Measurements from ENCODE around the gene EYS. TPM values are rescaled to one million over a fixed set of nuclear protein-coding genes. Genes with fewer than 3 reads are reported as not detected.

Gene EYS
- total and polyA plus RNA-seq, 3 experiments from 2014 or later: not detected

DNA sequence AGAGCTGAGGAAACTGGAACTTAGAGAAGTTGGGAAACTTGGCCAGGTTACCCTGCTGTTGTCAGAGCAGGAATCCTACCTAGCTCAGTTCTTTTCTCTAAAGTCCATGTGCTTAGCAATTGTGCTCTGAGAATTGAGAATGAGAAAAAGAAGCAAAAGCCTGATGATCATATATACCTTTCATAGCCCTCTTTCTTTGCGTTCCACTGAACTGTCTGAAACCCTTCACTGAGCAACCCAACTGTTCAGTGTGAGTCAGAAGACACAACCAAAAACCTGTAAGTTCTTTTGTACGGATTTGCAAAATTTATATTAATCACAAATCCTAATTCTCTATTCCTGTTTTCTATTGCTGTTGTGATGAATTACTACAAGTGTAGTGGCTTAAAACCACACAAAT, 1990.9 kb downstream of the EYS start:
- no peaks in the 10 kb centered on the region for H3K4me1 Mint-ChIP-seq
- no peaks in the 10 kb centered on the region for H3K27me3 Mint-ChIP-seq
- ChIA-PET POLR2A (no interaction called here), CTCF (no interaction called here)
- no peak overlapping the region for H3K27ac ChIP-seq (ENCODE audit: low read depth, low read length)
- peaks cover 13% of the 10 kb centered on the region for H3K36me3 ChIP-seq (ENCODE audit: insufficient read depth, low read length)
- H3K4me3 Mint-ChIP-seq: no peak overlapping the region
- peak overlapping the region in 1 of 8 donors; percentile 7 for H3K27ac Mint-ChIP-seq
- no peak overlapping the region for H3K4me3 ChIP-seq (ENCODE audit: low read length)
- no peaks in the 10 kb centered on the region for H3K9me3 ChIP-seq (ENCODE audit: low read length)
- H3K9me3 Mint-ChIP-seq: no peaks in the 10 kb centered on the region
- H3K4me1 ChIP-seq (ENCODE audit: insufficient read depth, low read length): no peaks in the 10 kb centered on the region
- H3K36me3 Mint-ChIP-seq: peaks cover 23 to 36% (median 26%) of the 10 kb centered on the region in 3 donors
- no peak for DNase-seq
- H3K27me3 ChIP-seq (ENCODE audit: insufficient read depth, low read length, poor library complexity, severe bottlenecking): no peaks in the 10 kb centered on the region

- ChIA-PET POLR2A (no interaction called here), CTCF (interaction anchor here (1.2 kb wide), 1 partner anchor 116 kb away, joined by 4 read pairs; no protein-coding TSS in a partner anchor)
- no peaks in the 10 kb centered on the region for H3K4me1 Mint-ChIP-seq
- no peak overlapping the region for H3K4me3 Mint-ChIP-seq
- peaks cover 26 to 53% (median 40%) of the 10 kb centered on the region in 3 donors for H3K36me3 Mint-ChIP-seq
- H3K9me3 Mint-ChIP-seq: no peaks in the 10 kb centered on the region
- Histone ChIP-seq H3K27me3 (ENCODE audit: insufficient read depth, low read length, poor library complexity, severe bottlenecking) (no peaks in the 10 kb centered on the region), H3K36me3 (ENCODE audit: insufficient read depth, low read length) (peaks cover 30% of the 10 kb centered on the region), H3K9me3 (ENCODE audit: low read length) (no peaks in the 10 kb centered on the region), H3K27ac (ENCODE audit: low read depth, low read length) (no peak overlapping the region), H3K4me1 (ENCODE audit: insufficient read depth, low read length) (no peaks in the 10 kb centered on the region), H3K4me3 (ENCODE audit: low read length) (no peak overlapping the region)
- H3K27ac Mint-ChIP-seq: no peak overlapping the region
- DNase-seq: no peak
- no peaks in the 10 kb centered on the region for H3K27me3 Mint-ChIP-seq
These were observed 1992.9 kb downstream of the EYS start for GRCh38 chr6:63714091-63714490.

GRCh38 chr6:63713332-63713731, 1993.7 kb downstream of the EYS start:
- Mint-ChIP-seq H3K36me3 (peaks cover 26 to 58% (median 43%) of the 10 kb centered on the region in 3 donors), H3K9me3 (no peaks in the 10 kb centered on the region), H3K4me1 (no peaks in the 10 kb centered on the region), H3K27me3 (no peaks in the 10 kb centered on the region), H3K4me3 (no peak overlapping the region), H3K27ac (peak overlapping the region in 3 of 8 donors; percentile 4 to 69 (median 48))
- H3K4me3 ChIP-seq (ENCODE audit: low read length): no peak overlapping the region
- H3K4me1 ChIP-seq (ENCODE audit: insufficient read depth, low read length): no peaks in the 10 kb centered on the region
- CTCF ChIA-PET: no interaction called here
- H3K36me3 ChIP-seq (ENCODE audit: insufficient read depth, low read length): peaks cover 33% of the 10 kb centered on the region
- POLR2A ChIA-PET: no interaction called here
- no peaks in the 10 kb centered on the region for H3K9me3 ChIP-seq (ENCODE audit: low read length)
- H3K27me3 ChIP-seq (ENCODE audit: insufficient read depth, low read length, poor library complexity, severe bottlenecking): no peaks in the 10 kb centered on the region
- no peak for DNase-seq
- H3K27ac ChIP-seq (ENCODE audit: low read depth, low read length): no peak overlapping the region

DNA sequence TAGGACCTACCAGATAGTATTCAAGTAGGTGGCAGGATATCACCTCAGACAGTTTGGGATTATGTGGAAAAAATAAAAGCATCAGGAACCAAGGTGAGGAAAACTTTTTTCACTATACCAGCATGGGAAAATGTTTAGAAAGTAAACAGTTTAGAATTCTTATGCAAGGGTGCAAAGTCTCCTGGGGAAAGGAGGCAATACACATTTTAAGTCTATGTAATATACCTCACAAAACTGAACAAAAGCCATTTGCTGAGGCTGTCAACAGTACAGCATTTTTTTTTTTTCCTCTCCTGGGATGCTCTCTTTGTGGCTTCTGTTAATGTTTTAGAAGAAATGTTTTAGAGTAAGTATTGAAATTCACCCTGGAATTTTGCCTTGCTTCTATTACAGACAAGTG, 1997.9 kb downstream of the EYS start:
- ChIA-PET CTCF (no interaction called here), POLR2A (no interaction called here)

DNA sequence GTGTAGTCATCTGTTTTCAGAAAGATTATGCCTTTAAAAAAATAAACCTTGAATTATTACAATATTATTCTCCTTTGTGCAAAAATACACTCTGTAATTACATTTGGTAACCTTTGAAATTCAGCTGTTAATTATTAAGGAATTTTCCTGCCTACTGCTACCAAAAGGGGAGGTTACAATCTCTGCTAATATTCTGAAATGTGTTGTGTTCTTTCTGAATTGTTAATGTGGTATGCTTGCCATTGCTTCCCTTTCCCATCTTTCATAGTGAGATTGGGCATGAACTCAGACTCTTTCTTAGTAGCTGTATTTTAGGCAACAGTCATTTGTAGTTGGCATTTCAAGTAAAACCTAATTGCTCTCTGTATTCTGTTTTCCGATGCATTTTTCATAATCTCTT, 1998.4 kb downstream of the EYS start:
- Histone ChIP-seq H3K27me3 (ENCODE audit: insufficient read depth, low read length, poor library complexity, severe bottlenecking) (no peaks in the 10 kb centered on the region), H3K4me3 (ENCODE audit: low read length) (no peak overlapping the region), H3K27ac (ENCODE audit: low read depth, low read length) (no peak overlapping the region), H3K4me1 (ENCODE audit: insufficient read depth, low read length) (no peaks in the 10 kb centered on the region), H3K9me3 (ENCODE audit: low read length) (no peaks in the 10 kb centered on the region), H3K36me3 (ENCODE audit: insufficient read depth, low read length) (peaks cover 40% of the 10 kb centered on the region)
- POLR2A ChIA-PET: no interaction called here
- no peak for DNase-seq
- no peak overlapping the region for H3K27ac Mint-ChIP-seq
- peaks cover 1 to 26% (median 6%) of the 10 kb centered on the region in 3 donors for H3K4me1 Mint-ChIP-seq
- no peak overlapping the region for H3K4me3 Mint-ChIP-seq
- H3K9me3 Mint-ChIP-seq: no peaks in the 10 kb centered on the region
- H3K27me3 Mint-ChIP-seq: no peaks in the 10 kb centered on the region
- H3K36me3 Mint-ChIP-seq: peaks cover 26 to 84% (median 56%) of the 10 kb centered on the region in 3 donors
- CTCF ChIA-PET: no interaction called here

More for the DNA sequence above, 1997.9 kb downstream of the EYS start:
- peaks cover 26 to 82% (median 56%) of the 10 kb centered on the region in 3 donors for H3K36me3 Mint-ChIP-seq
- no peaks in the 10 kb centered on the region for H3K9me3 Mint-ChIP-seq
- Histone ChIP-seq H3K4me1 (ENCODE audit: insufficient read depth, low read length) (no peaks in the 10 kb centered on the region), H3K27me3 (ENCODE audit: insufficient read depth, low read length, poor library complexity, severe bottlenecking) (no peaks in the 10 kb centered on the region), H3K36me3 (ENCODE audit: insufficient read depth, low read length) (peaks cover 38% of the 10 kb centered on the region), H3K4me3 (ENCODE audit: low read length) (no peak overlapping the region), H3K27ac (ENCODE audit: low read depth, low read length) (no peak overlapping the region), H3K9me3 (ENCODE audit: low read length) (no peaks in the 10 kb centered on the region)
- DNase-seq: no peak
- peaks cover 1 to 26% (median 6%) of the 10 kb centered on the region in 3 donors for H3K4me1 Mint-ChIP-seq
- no peak overlapping the region for H3K4me3 Mint-ChIP-seq
- H3K27me3 Mint-ChIP-seq: no peaks in the 10 kb centered on the region
- H3K27ac Mint-ChIP-seq: peak overlapping the region in 1 of 8 donors; percentile 21

- POLR2A ChIA-PET: no interaction called here
These were observed 2000.4 kb downstream of the EYS start for GRCh38 chr6:63706630-63707029.

DNA sequence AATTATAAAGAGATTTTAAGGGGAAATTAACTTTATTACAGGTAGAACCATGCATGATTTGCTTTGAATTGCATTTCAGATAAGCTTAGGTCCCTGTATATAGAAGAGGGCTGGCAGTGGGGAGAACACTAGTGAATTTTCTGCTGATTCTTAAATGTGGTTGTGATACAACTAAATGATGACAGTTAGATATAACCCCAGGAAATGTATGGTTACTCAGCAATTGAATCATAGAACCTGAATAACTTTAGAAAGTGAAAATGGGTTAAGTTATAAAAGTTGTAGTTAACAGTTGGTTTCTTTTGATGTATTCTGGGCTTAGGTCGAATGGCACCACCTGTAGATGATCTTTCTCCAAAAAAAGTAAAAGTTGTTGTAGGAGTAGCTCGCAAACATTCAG, 2001.3 kb downstream of the EYS start:
- CTCF ChIA-PET: no interaction called here
- POLR2A ChIA-PET: no interaction called here
- no peaks in the 10 kb centered on the region for H3K9me3 ChIP-seq (ENCODE audit: low read length)
- no peak for DNase-seq
- H3K27me3 ChIP-seq (ENCODE audit: insufficient read depth, low read length, poor library complexity, severe bottlenecking): no peaks in the 10 kb centered on the region
- Mint-ChIP-seq H3K4me1 (peaks cover 1 to 30% (median 6%) of the 10 kb centered on the region in 3 donors), H3K27me3 (no peaks in the 10 kb centered on the region), H3K4me3 (no peak overlapping the region), H3K36me3 (peaks cover 0 to 85% (median 39%) of the 10 kb centered on the region in 3 donors), H3K27ac (peak overlapping the region in 3 of 8 donors; percentile 17 to 54 (median 18)), H3K9me3 (no peaks in the 10 kb centered on the region)
- no peaks in the 10 kb centered on the region for H3K4me1 ChIP-seq (ENCODE audit: insufficient read depth, low read length)
- peaks cover 35% of the 10 kb centered on the region for H3K36me3 ChIP-seq (ENCODE audit: insufficient read depth, low read length)
- no peak overlapping the region for H3K4me3 ChIP-seq (ENCODE audit: low read length)
- H3K27ac ChIP-seq (ENCODE audit: low read depth, low read length): no peak overlapping the region

More at GRCh38 chr6:63706630-63707029, 2000.4 kb downstream of the EYS start:
- peaks cover 7 to 85% (median 44%) of the 10 kb centered on the region in 3 donors for H3K36me3 Mint-ChIP-seq
- no peak overlapping the region for H3K4me3 Mint-ChIP-seq
- peaks cover 42% of the 10 kb centered on the region for H3K36me3 ChIP-seq (ENCODE audit: insufficient read depth, low read length)
- peaks cover 1 to 29% (median 6%) of the 10 kb centered on the region in 3 donors for H3K4me1 Mint-ChIP-seq
- no peaks in the 10 kb centered on the region for H3K9me3 ChIP-seq (ENCODE audit: low read length)
- no peaks in the 10 kb centered on the region for H3K9me3 Mint-ChIP-seq
- no peak overlapping the region for H3K27ac ChIP-seq (ENCODE audit: low read depth, low read length)
- no peaks in the 10 kb centered on the region for H3K27me3 Mint-ChIP-seq
- H3K27me3 ChIP-seq (ENCODE audit: insufficient read depth, low read length, poor library complexity, severe bottlenecking): no peaks in the 10 kb centered on the region
- DNase-seq: no peak
- peak overlapping the region in 1 of 8 donors; percentile 54 for H3K27ac Mint-ChIP-seq
- no peaks in the 10 kb centered on the region for H3K4me1 ChIP-seq (ENCODE audit: insufficient read depth, low read length)
- H3K4me3 ChIP-seq (ENCODE audit: low read length): no peak overlapping the region
- CTCF ChIA-PET: no interaction called here

DNA sequence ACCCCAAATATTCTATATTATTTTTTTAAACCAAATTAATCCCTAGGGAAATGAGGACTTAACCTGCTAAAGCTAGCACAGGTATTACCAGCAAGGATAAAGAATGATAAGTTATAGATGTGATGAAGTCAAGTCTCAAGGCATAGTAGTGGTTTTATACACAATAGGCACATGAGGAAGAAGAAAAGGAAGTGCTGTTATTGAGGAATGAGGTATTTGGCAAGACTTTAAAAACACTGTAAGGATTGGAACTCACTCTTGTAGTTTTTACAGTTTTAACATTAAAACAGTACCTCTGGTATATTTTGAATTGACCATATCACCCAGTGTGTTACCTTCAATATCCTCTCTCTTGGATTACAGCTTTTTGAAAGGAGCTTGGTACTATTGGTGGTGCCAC, 2016.8 kb downstream of the EYS start:
- Histone ChIP-seq H3K9me3 (ENCODE audit: low read length) (no peaks in the 10 kb centered on the region), H3K27me3 (ENCODE audit: insufficient read depth, low read length, poor library complexity, severe bottlenecking) (no peaks in the 10 kb centered on the region), H3K4me1 (ENCODE audit: insufficient read depth, low read length) (no peaks in the 10 kb centered on the region), H3K27ac (ENCODE audit: low read depth, low read length) (no peak overlapping the region), H3K4me3 (ENCODE audit: low read length) (no peak overlapping the region), H3K36me3 (ENCODE audit: insufficient read depth, low read length) (peaks cover under 1% of the 10 kb centered on the region)
- Mint-ChIP-seq H3K36me3 (peaks cover 9 to 34% (median 21%) of the 10 kb centered on the region in 3 donors), H3K4me3 (no peak overlapping the region), H3K27me3 (no peaks in the 10 kb centered on the region), H3K27ac (no peak overlapping the region), H3K9me3 (no peaks in the 10 kb centered on the region), H3K4me1 (peaks cover 30 to 49% (median 47%) of the 10 kb centered on the region in 3 donors)
- DNase-seq: no peak
- POLR2A ChIA-PET: no interaction called here
- CTCF ChIA-PET: interaction anchor here (1.2 kb wide), 1 partner anchor 92 kb away, joined by 6 read pairs; no protein-coding TSS in a partner anchor

All from CD8-positive, alpha-beta memory T cell (primary cell).